ENCODE results near the gene ADCY9. TPM values are rescaled to one million over a fixed set of nuclear protein-coding genes. Genes with fewer than 3 reads are reported as not detected.

ADCY9 gene
- total RNA-seq, 1 experiment from 2014 or later, result 7.0 TPM

- CTCF ChIA-PET, result no interaction called here
- POLR2A ChIA-PET (ENCODE audit: low non-redundant PET), result no interaction called here
- Histone ChIP-seq H3K36me3 (ENCODE audit: insufficient read depth, low read length, poor library complexity, severe bottlenecking) (no peaks in the 10 kb centered on the region), H3K4me1 (ENCODE audit: insufficient read depth, low read length, poor library complexity, severe bottlenecking) (no peaks in the 10 kb centered on the region), H3K27ac (ENCODE audit: low read depth, low read length, poor library complexity, severe bottlenecking) (no peak overlapping the region), H3K9me3 (ENCODE audit: low read depth, low read length, poor library complexity, severe bottlenecking) (no peaks in the 10 kb centered on the region), H3K27me3 (replicated peaks; ENCODE audit: insufficient read depth, low read depth, low read length, poor library complexity) (no peaks in the 10 kb centered on the region), H3K4me3 (ENCODE audit: low read depth, low read length, poor library complexity, severe bottlenecking) (no peak overlapping the region)
- no peak for DNase-seq (ENCODE audit: low spot score)
- no TSS peak for BruUV-seq (replicated peaks)
- intact Hi-C loops (cut with micrococcal nuclease; ENCODE audit: unreplicated experiment), result no loop called here
- no peak for TF ChIP-seq EZH2 (IDR thresholded peaks at IDR 0.05; ENCODE audit: borderline replicate concordance, low read depth, low read length, poor library complexity, severe bottlenecking)
- TF ChIP-seq CTCF (conservative IDR thresholded peaks at IDR 0.05; ENCODE audit: low read depth, low read length), result no peak
Measured at GRCh38 chr16:4071686-4072561, 44.3 kb downstream of the ADCY9 start.

GRCh38 chr16:4070936-4071335, 45.3 kb downstream of the ADCY9 start:
- no peak for TF ChIP-seq CTCF (conservative IDR thresholded peaks at IDR 0.05; ENCODE audit: low read depth, low read length)
- TF ChIP-seq EZH2 (IDR thresholded peaks at IDR 0.05; ENCODE audit: borderline replicate concordance, low read depth, low read length, poor library complexity, severe bottlenecking), result no peak
- no peaks in the 10 kb centered on the region for H3K36me3 ChIP-seq (ENCODE audit: insufficient read depth, low read length, poor library complexity, severe bottlenecking)
- no peaks in the 10 kb centered on the region for H3K9me3 ChIP-seq (ENCODE audit: low read depth, low read length, poor library complexity, severe bottlenecking)
- no peak for DNase-seq (ENCODE audit: low spot score)
- no peak overlapping the region for H3K27ac ChIP-seq (ENCODE audit: low read depth, low read length, poor library complexity, severe bottlenecking)
- intact Hi-C loops (cut with micrococcal nuclease; ENCODE audit: unreplicated experiment), result no loop called here
- H3K4me1 ChIP-seq (ENCODE audit: insufficient read depth, low read length, poor library complexity, severe bottlenecking), result no peaks in the 10 kb centered on the region
- ChIA-PET CTCF (no interaction called here), POLR2A (ENCODE audit: low non-redundant PET) (no interaction called here)
- H3K27me3 ChIP-seq (replicated peaks; ENCODE audit: insufficient read depth, low read depth, low read length, poor library complexity), result no peaks in the 10 kb centered on the region
- BruUV-seq (replicated peaks), result no TSS peak
- no peak overlapping the region for H3K4me3 ChIP-seq (ENCODE audit: low read depth, low read length, poor library complexity, severe bottlenecking)

- CTCF ChIA-PET, result no interaction called here
- Histone ChIP-seq H3K36me3 (ENCODE audit: insufficient read depth, low read length, poor library complexity, severe bottlenecking) (no peaks in the 10 kb centered on the region), H3K27me3 (replicated peaks; ENCODE audit: insufficient read depth, low read depth, low read length, poor library complexity) (no peaks in the 10 kb centered on the region), H3K9me3 (ENCODE audit: low read depth, low read length, poor library complexity, severe bottlenecking) (peaks cover 9% of the 10 kb centered on the region), H3K4me1 (ENCODE audit: insufficient read depth, low read length, poor library complexity, severe bottlenecking) (no peaks in the 10 kb centered on the region), H3K27ac (ENCODE audit: low read depth, low read length, poor library complexity, severe bottlenecking) (no peak overlapping the region), H3K4me3 (ENCODE audit: low read depth, low read length, poor library complexity, severe bottlenecking) (no peak overlapping the region)
- no peak for DNase-seq (ENCODE audit: low spot score)
- POLR2A ChIA-PET (ENCODE audit: low non-redundant PET), result no interaction called here
- intact Hi-C loops (cut with micrococcal nuclease; ENCODE audit: unreplicated experiment), result no loop called here
- TF ChIP-seq CTCF (conservative IDR thresholded peaks at IDR 0.05; ENCODE audit: low read depth, low read length) (no peak), EZH2 (IDR thresholded peaks at IDR 0.05; ENCODE audit: borderline replicate concordance, low read depth, low read length, poor library complexity, severe bottlenecking) (no peak)
- no TSS peak for BruUV-seq (replicated peaks)
Measured at GRCh38 chr16:4067262-4068001, 48.8 kb downstream of the ADCY9 start.

Data from A673 (cell line).